GM10266 (cell line): ENCODE results near the gene TNRC6A.

Experiments
- DNase-seq: peaks from one replicate; pipeline ENCODE4 v3.0.0; 2012; ENCODE audit errors: extremely low spot score
- TF ChIP-seq, protein P1 (sequence below): IDR thresholded peaks from 2 replicates; pipeline ENCODE4 v1.5.1; 2012; ENCODE audit warnings: mild to moderate bottlenecking, low read depth; ENCODE audit not compliant: control insufficient read depth, insufficient read depth; ENCODE audit errors: missing control alignments

TNRC6A gene

DNA sequence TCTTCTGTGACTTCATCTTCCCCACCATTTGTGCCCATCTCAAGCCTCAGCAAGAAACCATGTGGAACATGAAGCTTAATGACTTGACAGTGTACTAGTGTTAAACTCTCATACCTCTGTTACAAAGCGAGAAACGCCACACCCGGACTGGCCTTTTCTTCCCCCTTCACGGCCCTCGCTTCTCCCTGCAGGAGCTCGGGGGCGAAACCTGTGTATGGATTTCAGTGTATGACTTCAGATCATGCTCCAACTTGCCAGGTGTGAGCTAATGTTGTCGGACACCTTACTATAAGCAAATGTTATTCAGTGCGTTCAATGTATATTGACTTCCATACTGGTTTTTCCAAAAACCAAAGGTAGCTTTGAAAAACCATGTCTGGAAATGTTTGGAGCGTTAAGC is 96.2 kb downstream of the TNRC6A start:
- TF ChIP-seq, protein P1, sequence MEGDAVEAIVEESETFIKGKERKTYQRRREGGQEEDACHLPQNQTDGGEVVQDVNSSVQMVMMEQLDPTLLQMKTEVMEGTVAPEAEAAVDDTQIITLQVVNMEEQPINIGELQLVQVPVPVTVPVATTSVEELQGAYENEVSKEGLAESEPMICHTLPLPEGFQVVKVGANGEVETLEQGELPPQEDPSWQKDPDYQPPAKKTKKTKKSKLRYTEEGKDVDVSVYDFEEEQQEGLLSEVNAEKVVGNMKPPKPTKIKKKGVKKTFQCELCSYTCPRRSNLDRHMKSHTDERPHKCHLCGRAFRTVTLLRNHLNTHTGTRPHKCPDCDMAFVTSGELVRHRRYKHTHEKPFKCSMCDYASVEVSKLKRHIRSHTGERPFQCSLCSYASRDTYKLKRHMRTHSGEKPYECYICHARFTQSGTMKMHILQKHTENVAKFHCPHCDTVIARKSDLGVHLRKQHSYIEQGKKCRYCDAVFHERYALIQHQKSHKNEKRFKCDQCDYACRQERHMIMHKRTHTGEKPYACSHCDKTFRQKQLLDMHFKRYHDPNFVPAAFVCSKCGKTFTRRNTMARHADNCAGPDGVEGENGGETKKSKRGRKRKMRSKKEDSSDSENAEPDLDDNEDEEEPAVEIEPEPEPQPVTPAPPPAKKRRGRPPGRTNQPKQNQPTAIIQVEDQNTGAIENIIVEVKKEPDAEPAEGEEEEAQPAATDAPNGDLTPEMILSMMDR = no peak
- no peak for DNase-seq

DNA sequence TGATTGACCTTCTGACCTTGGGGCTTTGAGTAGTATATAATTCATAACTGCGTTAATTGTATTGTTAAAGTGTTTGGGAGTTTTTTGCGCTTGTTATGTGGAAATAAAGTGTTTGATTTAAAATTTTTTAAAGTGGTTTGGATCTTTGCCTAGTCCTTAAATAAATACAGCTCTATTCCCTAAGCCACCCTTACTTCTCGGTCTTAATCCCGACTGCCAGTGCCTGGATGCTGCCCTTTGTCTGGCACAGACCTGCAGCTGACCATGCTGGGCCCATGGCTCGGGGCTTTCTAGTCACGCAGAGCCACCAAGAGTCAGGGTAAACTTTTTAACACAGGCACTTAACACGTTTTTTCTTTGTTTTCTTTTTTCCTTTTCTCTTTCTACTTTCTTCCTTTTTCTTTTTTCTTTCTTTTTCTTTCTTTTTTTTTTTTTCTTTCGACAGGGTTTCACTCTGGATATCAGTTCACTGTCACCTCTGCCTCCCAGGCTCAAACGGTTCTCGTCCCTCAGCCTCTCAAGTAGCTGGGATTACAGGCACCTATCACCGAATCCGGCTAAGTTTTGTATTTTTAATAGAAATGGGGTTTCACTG is 96.7 kb downstream of the TNRC6A start:
- TF ChIP-seq, protein P1 = no peak
- DNase-seq = no peak

DNA sequence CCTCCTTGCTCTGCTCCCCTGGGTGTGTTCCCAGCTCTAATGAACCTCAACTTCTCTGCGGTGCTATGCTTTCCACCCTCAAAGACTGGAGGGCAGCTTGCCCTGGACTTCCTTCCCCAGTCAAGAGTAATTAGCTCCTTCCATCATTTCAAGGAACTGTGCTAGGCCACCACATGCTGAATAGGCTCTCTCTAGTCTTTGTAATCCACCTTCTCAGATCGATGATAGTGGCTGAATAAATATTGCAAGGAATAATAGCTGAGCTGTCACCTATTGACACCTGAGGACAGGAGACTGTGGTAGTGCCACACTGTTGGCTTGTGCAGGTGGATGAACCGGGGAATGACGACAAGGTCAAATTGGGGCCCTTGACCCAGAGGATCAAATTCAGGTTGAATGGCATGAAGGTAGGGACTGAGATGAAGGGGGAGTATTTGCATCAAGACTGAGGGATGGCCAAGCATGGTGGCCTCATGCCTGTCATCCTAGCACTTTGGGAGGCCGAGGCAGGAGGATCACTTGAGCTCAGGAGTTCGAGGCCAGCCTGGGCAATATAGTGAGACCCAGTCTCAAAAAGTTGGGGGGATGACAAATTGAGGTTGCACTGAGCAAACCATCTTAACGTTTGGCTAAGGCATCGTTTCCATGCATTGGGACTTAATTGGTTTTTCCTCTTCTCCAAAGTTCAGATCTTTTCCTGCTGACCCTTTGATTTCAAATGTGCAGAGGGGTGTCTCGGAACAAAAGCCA is 97.5 kb downstream of the TNRC6A start:
- TF ChIP-seq, protein P1 = no peak
- DNase-seq = no peak

DNA sequence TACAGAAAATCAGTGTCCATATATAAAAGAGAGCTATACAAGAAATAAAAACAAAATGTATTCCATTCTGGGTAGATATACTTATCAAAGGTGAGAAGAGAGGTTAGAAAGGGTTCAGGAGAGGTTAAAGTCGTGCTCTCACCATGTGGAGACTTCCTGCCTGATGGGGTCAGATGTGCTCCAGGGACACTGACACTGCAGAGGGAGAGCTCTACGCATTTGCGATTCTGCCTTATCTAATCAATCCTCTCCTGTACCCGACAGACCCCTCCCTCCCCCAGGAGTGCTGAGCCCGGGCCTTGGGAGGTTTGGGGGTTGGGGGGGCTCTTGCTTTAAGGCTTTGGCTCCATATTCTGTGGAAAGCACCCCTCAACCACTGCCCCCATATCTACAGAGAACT is 99.7 kb downstream of the TNRC6A start:
- TF ChIP-seq, protein P1 = no peak
- DNase-seq = no peak

DNA sequence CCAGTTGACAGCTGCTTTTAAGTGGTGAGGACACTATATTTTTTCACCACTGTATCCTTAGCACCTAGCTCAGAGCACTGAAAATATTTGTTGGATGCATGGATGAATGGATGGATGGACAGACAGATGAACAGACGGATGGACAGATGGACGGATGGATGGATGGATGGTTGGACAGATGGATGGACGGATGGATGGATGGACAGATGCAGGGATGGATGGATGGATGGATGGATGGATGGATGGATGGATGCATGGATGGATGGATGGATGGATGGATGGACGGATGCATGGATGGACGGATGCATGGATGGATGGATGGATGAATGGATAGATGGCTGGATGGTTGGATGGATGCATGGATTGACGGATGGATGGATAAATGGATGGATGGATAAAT is 103.9 kb downstream of the TNRC6A start:
- TF ChIP-seq, protein P1 = no peak
- no peak for DNase-seq

DNA sequence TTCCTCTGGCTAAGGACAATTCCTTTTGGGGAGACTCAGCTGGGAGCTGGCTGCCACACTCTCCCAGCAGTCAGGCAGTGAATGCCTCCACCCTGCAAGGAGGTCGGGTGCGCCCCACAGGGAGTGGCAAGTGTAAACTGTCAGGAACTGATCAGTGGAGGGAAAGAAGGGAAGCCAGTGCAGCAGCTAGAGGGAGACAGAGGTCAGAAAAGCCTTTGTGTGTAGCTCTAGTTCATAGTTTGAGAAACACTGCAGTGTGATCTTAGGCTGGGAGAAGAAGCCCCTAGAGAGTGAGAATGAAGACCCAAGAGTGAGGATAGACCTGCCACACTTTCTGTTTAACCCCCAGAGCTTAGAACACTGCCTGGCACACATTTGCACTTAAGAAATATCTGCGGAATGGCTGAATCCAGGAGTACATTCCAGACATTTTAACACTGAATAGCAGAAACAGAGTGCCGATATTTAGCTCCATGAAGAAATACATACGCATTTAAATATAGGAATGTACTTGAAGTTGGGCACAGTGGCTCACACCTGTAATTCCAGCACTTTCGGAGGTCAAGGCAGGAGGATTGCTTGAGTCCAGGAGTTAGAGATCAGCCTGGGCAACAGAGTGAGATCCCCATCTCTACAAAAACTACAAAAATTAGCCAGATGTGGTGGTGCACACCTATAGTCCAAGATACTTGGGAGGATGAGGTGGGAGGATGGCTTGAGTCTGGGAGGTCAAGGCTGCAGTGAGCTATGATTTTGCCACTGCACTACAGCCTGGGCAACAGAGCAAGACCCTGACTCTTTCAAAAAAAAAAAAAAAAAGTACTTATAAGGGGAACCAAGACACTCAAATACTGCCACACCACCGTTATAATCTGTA is 105.2 kb downstream of the TNRC6A start:
- peak; percentile 61 for DNase-seq
- TF ChIP-seq, protein P1 = peak; percentile 64
